NCI-H2196 treated with DMSO at 0.1 percent for 48 hours (cell line): ENCODE measurements around the gene FUT4.
"Not testable (repeated sequence)": the region's sequence is repeated elsewhere in the genome, so short reads cannot be mapped to it uniquely, and the experiment has no call there.

ENCODE experiments used
- DNase-seq: peaks from one replicate; lab custom pipeline; 2025; ENCODE audit not compliant: unreplicated experiment; lab: John Stamatoyannopoulos, UW

Gene FUT4

GRCh38 chr11:94563176-94563847, 19.6 kb downstream of the FUT4 start:
- no peak for DNase-seq

- no peak for DNase-seq
These were observed 20.2 kb downstream of the FUT4 start for GRCh38 chr11:94563848-94564467.

GRCh38 chr11:94567181-94567670, 23.5 kb downstream of the FUT4 start, which contains the start of gene PIWIL4:
Gene PIWIL4 (plus strand): TSS chr11:94567368. CDS start chr11:94567519, 151 bp downstream.
- no peak for DNase-seq

- no peak for DNase-seq
These were observed 24.5 kb downstream of the FUT4 start for GRCh38 chr11:94568200-94568599.

GRCh38 chr11:94568717-94569116, 25.0 kb downstream of the FUT4 start:
- DNase-seq, result no peak

- not testable (repeated sequence) for DNase-seq
These were observed 29.3 kb downstream of the FUT4 start for GRCh38 chr11:94572975-94573374.

- DNase-seq, result no peak
These were observed 30.7 kb downstream of the FUT4 start for GRCh38 chr11:94574193-94574961.

- no peak for DNase-seq
These were observed 32.6 kb downstream of the FUT4 start for GRCh38 chr11:94576306-94576705.

GRCh38 chr11:94577841-94578240, 34.1 kb downstream of the FUT4 start:
- no peak for DNase-seq

GRCh38 chr11:94581926-94582325, 38.2 kb downstream of the FUT4 start:
- DNase-seq, result no peak

GRCh38 chr11:94583213-94583865, 39.6 kb downstream of the FUT4 start:
- DNase-seq, result no peak

- DNase-seq, result no peak
These were observed 40.3 kb downstream of the FUT4 start for GRCh38 chr11:94583866-94584500.

- DNase-seq, result no peak
These were observed 41.3 kb downstream of the FUT4 start for GRCh38 chr11:94584978-94585377.

- DNase-seq, result no peak
These were observed 41.7 kb downstream of the FUT4 start for GRCh38 chr11:94585399-94585798.

GRCh38 chr11:94586546-94586945, 42.8 kb downstream of the FUT4 start:
- no peak for DNase-seq

GRCh38 chr11:94586978-94587377, 43.3 kb downstream of the FUT4 start:
- DNase-seq, result no peak

- no peak for DNase-seq
These were observed 44.7 kb downstream of the FUT4 start for GRCh38 chr11:94588366-94588942.

GRCh38 chr11:94590352-94591041, 46.8 kb downstream of the FUT4 start:
- DNase-seq, result no peak

GRCh38 chr11:94593030-94593429, 49.3 kb downstream of the FUT4 start:
- no peak for DNase-seq

GRCh38 chr11:94595076-94595475, 51.4 kb downstream of the FUT4 start:
- DNase-seq, result no peak
